Body of pancreas (tissue), 4 donors: Measurements from ENCODE around the gene RPGRIP1.

Experiments
- CTCF ChIP-seq, 7 experiments: fragments of 450-650 bp in 4 of 7; fragments of 200-600 bp in 3 of 7; sonication (generic) in 3 of 7; IDR thresholded peaks; one replicate each; pipeline ENCODE4 v1.5.1; 2016 to 2019; ENCODE audit warnings: antibody characterized with exemption in 7 of 7
- POLR2A ChIP-seq, 3 donors: fragments of 450-650 bp; IDR thresholded peaks; one replicate each; pipeline ENCODE4 v1.6.1; 2016; ENCODE audit warnings: antibody characterized with exemption in 3 of 3, mild to moderate bottlenecking in 2 of 3

DNA sequence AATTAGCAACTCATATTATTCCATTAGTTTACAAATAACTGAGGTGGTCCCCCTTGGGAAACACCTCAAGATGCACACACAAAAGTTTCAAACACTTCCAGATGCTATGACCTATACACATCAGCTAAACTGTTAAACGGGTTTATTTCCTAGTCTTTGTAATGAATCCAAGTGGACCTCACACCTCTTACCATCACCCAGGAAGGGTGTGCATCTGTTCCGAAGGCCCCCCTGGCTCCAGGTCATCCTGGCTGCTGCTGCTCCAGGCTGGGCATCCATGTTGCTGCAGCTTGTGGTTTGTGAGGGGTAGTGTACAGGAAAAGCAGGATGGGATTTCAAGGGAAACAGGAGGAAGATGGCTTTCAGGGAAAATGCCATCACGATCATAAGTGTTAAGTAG is 17.5 kb upstream of the RPGRIP1 start:
- no peak for TF ChIP-seq CTCF (IDR thresholded peaks at IDR 0.05)
- TF ChIP-seq POLR2A (IDR thresholded peaks at IDR 0.05), result no peak
